Panc1 (cell line): Measurements from ENCODE around the gene VAPB. TPM values are rescaled to one million over a fixed set of nuclear protein-coding genes. Genes with fewer than 3 reads are reported as not detected.

Experiments used
- ATAC-seq: fragments of 200-7000 bp; cut with Tn5 transposase; 2 replicates; pipeline ENCODE4 v1.9.1; 2020; ENCODE audit warnings: mild to moderate bottlenecking, moderate library complexity
- BruUV-seq: library from RNA; stranded (reverse); fragments of 400-500 nt; replicated peaks from 2 replicates; lab custom pipeline; 2021; lab: Mats Ljungman, UMichigan
- CTCF ChIA-PET: fragments of 300-600 bp; sonication (Branson Sonifier 250); formaldehyde crosslinking; loops from one replicate; lab custom pipeline; 2022; ENCODE audit warnings: antibody characterized with exemption; lab: Charles Lee
- POLR2A ChIA-PET: fragments of 300-600 bp; sonication (Branson Sonifier 250); formaldehyde crosslinking; loops from one replicate; lab custom pipeline; 2022; ENCODE audit warnings: antibody characterized with exemption; lab: Charles Lee
- DNase-seq: peaks from one replicate; pipeline ENCODE4 v3.0.0-alpha.2; 2010; ENCODE audit warnings: low read depth, low spot score
- H3K27ac ChIP-seq: 2 replicates; pipeline ENCODE4 v1.5.1; 2011; ENCODE audit warnings: mild to moderate bottlenecking, low read length, inconsistent platforms
- H3K27me3 ChIP-seq: fragments of 200-500 bp; sonication (Bioruptor generic); 2 replicates; pipeline ENCODE4 v1.6.0; 2014; ENCODE audit warnings: low read length, inconsistent platforms; ENCODE audit not compliant: control insufficient read depth, insufficient read depth
- H3K36me3 ChIP-seq: fragments of 200-500 bp; sonication (Bioruptor generic); 2 replicates; pipeline ENCODE4 v1.5.1; 2014; ENCODE audit warnings: inconsistent platforms, mild to moderate bottlenecking, low read length, moderate library complexity; ENCODE audit not compliant: control insufficient read depth, insufficient read depth
- H3K4me1 ChIP-seq: 2 replicates; pipeline ENCODE4 v1.5.1; 2011; ENCODE audit warnings: inconsistent platforms, mild to moderate bottlenecking, low read length, moderate library complexity; ENCODE audit not compliant: control insufficient read depth, insufficient read depth
- H3K4me3 ChIP-seq, 2 experiments: 2 replicates each; pipeline ENCODE4 v1.5.1; 2011 to 2012; ENCODE audit warnings: low read depth in 2 of 2, low read length in 2 of 2, mild to moderate bottlenecking in 2 of 2, inconsistent platforms in 1 of 2, moderate library complexity in 1 of 2
- H3K9me3 ChIP-seq: fragments of 200-500 bp; sonication (Bioruptor generic); 2 replicates; pipeline ENCODE4 v1.5.1; 2014; ENCODE audit warnings: low read depth, mild to moderate bottlenecking, inconsistent platforms, low read length, moderate library complexity; ENCODE audit not compliant: control insufficient read depth, insufficient read depth
- CTCF ChIP-seq: fragments of 450-650 bp; IDR thresholded peaks from 2 replicates; pipeline ENCODE4 v1.5.1; 2017; ENCODE audit warnings: mild to moderate bottlenecking
- POLR2AphosphoS5 ChIP-seq: IDR thresholded peaks from 2 replicates; pipeline ENCODE4 v1.6.1; 2012; ENCODE audit warnings: mild to moderate bottlenecking, low read depth, low read length, moderate library complexity
- REST ChIP-seq, 2 experiments: IDR thresholded peaks; 2 replicates each; pipeline ENCODE4 v1.6.1; 2011 to 2012; ENCODE audit warnings: low read depth in 2 of 2, control low read depth in 1 of 2, low read length in 1 of 2, mild to moderate bottlenecking in 1 of 2, moderate library complexity in 1 of 2; ENCODE audit not compliant: insufficient read depth in 1 of 2
- SIN3A ChIP-seq: IDR thresholded peaks from 2 replicates; pipeline ENCODE4 v1.6.1; 2012; ENCODE audit warnings: low read depth, mild to moderate bottlenecking, low read length, moderate library complexity, borderline replicate concordance; ENCODE audit not compliant: insufficient read depth
- TCF7L2 ChIP-seq: IDR thresholded peaks from 2 replicates; pipeline ENCODE4 v1.6.1; 2011; ENCODE audit warnings: mild to moderate bottlenecking, low read depth, low read length, inconsistent platforms
- in situ Hi-C: cut with HindIII; loops from 2 replicates; pipeline ENCODE4 v1.10.0; 2016; ENCODE audit warnings: low sequenced_read_pairs, low pct_unique_long_range_greater_than_20kb
- intact Hi-C: fragments of 100-400 bp; cut with micrococcal nuclease; formaldehyde crosslinking; loops from one replicate; pipeline ENCODE4 v1.10.0; 2022; ENCODE audit not compliant: unreplicated experiment
- total RNA-seq: library from RNA; stranded (reverse); gene quantifications from one replicate; pipeline ENCODE4 v1.2.1, GENCODE V29; 2021; ENCODE audit not compliant: unreplicated experiment

Gene VAPB
- total RNA-seq, 1 experiment from 2014 or later, result 50.9 TPM

GRCh38 chr20:58449681-58450221 lies 60.7 kb downstream of the VAPB start:
- H3K9me3 ChIP-seq, result peaks cover 4% of the 10 kb centered on the region; the same call in 1 of the 2 replicates
- in situ Hi-C loops, result no loop called here
- no peaks in the 10 kb centered on the region; the same call in 1 of the 2 replicates for H3K36me3 ChIP-seq
- H3K4me3 ChIP-seq, result no peak overlapping the region
- H3K27me3 ChIP-seq, result no peaks in the 10 kb centered on the region
- no peak for TF ChIP-seq POLR2AphosphoS5
- TF ChIP-seq CTCF, result no peak
- no peak for TF ChIP-seq TCF7L2
- no peak for TF ChIP-seq REST (IDR thresholded peaks at IDR 0.05; ENCODE audit: insufficient read depth in 1 of 2, low read depth in 2 of 2, low read length in 1 of 2)
- TF ChIP-seq SIN3A, result no peak
- ATAC-seq (no peak), DNase-seq (no peak)
- H3K4me1 ChIP-seq, result no peaks in the 10 kb centered on the region
- POLR2A ChIA-PET, result interaction anchor here (0.7 kb wide), 1 partner anchor 94 kb away, joined by 3 read pairs; no protein-coding TSS in a partner anchor
- BruUV-seq, result no TSS peak
- H3K27ac ChIP-seq, result no peak overlapping the region
- intact Hi-C loops, result loop anchor here (10.0 kb wide), 1 partner anchor 215 kb away; no protein-coding TSS in a partner anchor
- CTCF ChIA-PET, result no interaction called here

- no peak overlapping the region for H3K27ac ChIP-seq
- no peaks in the 10 kb centered on the region for H3K27me3 ChIP-seq
- DNase-seq (no peak), ATAC-seq (no peak)
- no peak for TF ChIP-seq CTCF
- no peak for TF ChIP-seq REST (IDR thresholded peaks at IDR 0.05; ENCODE audit: insufficient read depth in 1 of 2, low read depth in 2 of 2, low read length in 1 of 2)
- TF ChIP-seq TCF7L2, result no peak
- no peak for TF ChIP-seq SIN3A
- TF ChIP-seq POLR2AphosphoS5, result no peak
- in situ Hi-C loops, result no loop called here
- H3K9me3 ChIP-seq, result peaks cover 4% of the 10 kb centered on the region; the same call in 1 of the 2 replicates
- H3K4me3 ChIP-seq, result no peak overlapping the region
- intact Hi-C loops, result no loop called here
- ChIA-PET CTCF (no interaction called here), POLR2A (no interaction called here)
- H3K36me3 ChIP-seq, result no peaks in the 10 kb centered on the region; the same call in 1 of the 2 replicates
- no peaks in the 10 kb centered on the region for H3K4me1 ChIP-seq
- BruUV-seq, result no TSS peak
Measured at GRCh38 chr20:58450254-58450653, 61.2 kb downstream of the VAPB start.
